Activated naive CD4-positive, alpha-beta T cell treated with anti-CD3 and anti-CD28 coated beads for 36 hours (primary cell): Measurements from ENCODE around the gene PITPNC1. TPM values are rescaled to one million over a fixed set of nuclear protein-coding genes. Genes with fewer than 3 reads are reported as not detected.

Experiments used
- CTCF ChIA-PET: fragments of 350-600 bp; sonication (Branson Sonifier 250); formaldehyde crosslinking; loops from one replicate; lab custom pipeline; 2021; ENCODE audit warnings: antibody characterized with exemption; lab: Charles Lee
- DNase-seq: peaks from one replicate; pipeline ENCODE4 v3.0.0-alpha.2; 2020
- H3K27ac Mint-ChIP-seq: one replicate; pipeline ENCODE4 v1.8.0; 2021; ENCODE audit warnings: mild to moderate bottlenecking, mixed read lengths
- H3K27me3 Mint-ChIP-seq: one replicate; pipeline ENCODE4 v1.8.0; 2021; ENCODE audit warnings: low read depth, mixed read lengths
- H3K36me3 Mint-ChIP-seq: one replicate; pipeline ENCODE4 v1.8.0; 2021; ENCODE audit warnings: low read depth, mixed read lengths
- H3K4me1 Mint-ChIP-seq: one replicate; pipeline ENCODE4 v1.8.0; 2021; ENCODE audit warnings: low read depth, mixed read lengths
- H3K4me3 Mint-ChIP-seq: one replicate; pipeline ENCODE4 v1.8.0; 2021; ENCODE audit warnings: mild to moderate bottlenecking, moderate library complexity, mixed read lengths
- H3K9me3 Mint-ChIP-seq: one replicate; pipeline ENCODE4 v1.8.0; 2021; ENCODE audit warnings: mixed read lengths
- intact Hi-C: fragments of 100-400 bp; cut with micrococcal nuclease; formaldehyde crosslinking; loops from one replicate; pipeline ENCODE4 v1.15.1; 2023
- total RNA-seq, 2 experiments: library from RNA; stranded (reverse); gene quantifications; one replicate each; pipeline ENCODE4 v1.2.3, GENCODE V29; 2021

The PITPNC1 gene
- total RNA-seq, 2 experiments from 2014 or later = 58.7 to 60.0 TPM

DNA sequence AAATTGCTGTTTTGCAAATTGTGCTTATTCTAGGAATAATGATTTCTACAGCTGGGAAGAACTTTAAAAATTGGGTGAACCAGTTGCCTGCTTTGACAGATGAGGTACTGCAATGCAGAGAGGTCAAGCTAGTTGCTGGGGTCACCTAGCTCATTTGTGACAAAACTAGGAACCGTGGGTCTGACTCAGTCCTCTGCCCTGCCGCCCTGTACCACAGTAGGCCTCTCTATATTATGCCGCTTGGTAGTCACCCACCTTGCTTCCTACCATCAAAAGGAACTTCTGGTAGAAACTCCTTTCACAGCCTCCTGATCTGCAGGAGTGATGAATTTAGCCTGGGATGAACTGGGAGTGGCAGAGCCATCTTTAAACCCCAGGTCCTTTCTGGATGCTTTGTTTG is 105.7 kb downstream of the PITPNC1 start:
- Mint-ChIP-seq H3K36me3 (no peaks in the 10 kb centered on the region), H3K27me3 (no peaks in the 10 kb centered on the region), H3K4me3 (no peak overlapping the region), H3K9me3 (no peaks in the 10 kb centered on the region), H3K27ac (peak overlapping the region; percentile 85), H3K4me1 (peaks cover 83% of the 10 kb centered on the region)
- CTCF ChIA-PET = interaction anchor here (0.9 to 13.8 kb wide), 5 partner anchors 38 to 105 kb away, joined by 3 to 245 read pairs (median 4); partner anchors contain the start of gene PITPNC1
- intact Hi-C loops = no loop called here
- no peak for DNase-seq

DNA sequence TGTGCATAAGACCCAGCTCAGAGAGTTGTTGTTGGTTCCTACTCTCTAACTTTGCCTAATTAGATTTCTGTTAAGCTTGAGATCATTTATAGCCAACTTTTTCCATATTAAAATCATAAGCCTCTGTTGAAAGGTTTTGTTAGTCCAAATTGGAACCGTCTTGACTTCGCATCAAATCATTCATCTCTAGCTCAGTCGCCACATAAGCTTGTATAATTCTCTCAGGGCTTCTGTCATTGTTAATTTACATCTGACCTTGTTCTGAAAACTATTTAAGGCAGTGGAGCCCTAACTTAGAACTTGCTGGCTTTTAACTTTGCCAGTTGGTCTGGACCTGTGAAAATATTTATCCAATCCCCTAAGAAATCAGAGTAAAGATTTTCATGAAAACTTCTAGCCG is 107.2 kb downstream of the PITPNC1 start:
- Mint-ChIP-seq H3K27ac (no peak overlapping the region), H3K27me3 (no peaks in the 10 kb centered on the region), H3K36me3 (peaks cover 2% of the 10 kb centered on the region), H3K4me3 (no peak overlapping the region), H3K9me3 (no peaks in the 10 kb centered on the region), H3K4me1 (peaks cover 76% of the 10 kb centered on the region)
- CTCF ChIA-PET = interaction anchor here (0.7 to 13.8 kb wide), 3 partner anchors 90 to 106 kb away, joined by 3 to 245 read pairs (median 12); partner anchors contain the start of gene PITPNC1
- intact Hi-C loops = no loop called here
- no peak for DNase-seq

DNA sequence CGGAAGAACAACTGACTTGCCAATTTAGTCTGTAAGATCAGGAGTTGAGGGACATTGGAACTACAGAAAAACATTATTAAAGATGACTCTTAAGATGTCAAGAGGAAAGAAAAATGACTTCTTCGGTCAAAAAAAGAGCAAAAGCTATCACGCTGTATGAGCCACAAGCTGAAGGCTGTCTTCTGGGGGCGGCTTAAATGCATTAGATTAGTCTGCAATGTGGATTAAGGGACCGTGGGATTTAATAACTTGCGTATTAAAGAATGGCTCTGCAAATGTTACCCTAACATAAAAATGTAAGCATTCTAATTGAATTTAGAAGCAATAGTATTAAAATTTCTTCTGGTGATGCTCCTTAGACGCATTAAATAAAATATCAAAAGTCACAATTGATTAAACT is 108.6 kb downstream of the PITPNC1 start:
- CTCF ChIA-PET = interaction anchor here (1.2 kb wide), 1 partner anchor 10 kb away, joined by 4 read pairs; no protein-coding TSS in a partner anchor
- H3K27me3 Mint-ChIP-seq = no peaks in the 10 kb centered on the region
- no peak overlapping the region for H3K27ac Mint-ChIP-seq
- peaks cover 4% of the 10 kb centered on the region for H3K36me3 Mint-ChIP-seq
- H3K9me3 Mint-ChIP-seq = no peaks in the 10 kb centered on the region
- peaks cover 75% of the 10 kb centered on the region for H3K4me1 Mint-ChIP-seq
- no peak overlapping the region for H3K4me3 Mint-ChIP-seq
- DNase-seq = no peak
- intact Hi-C loops = no loop called here

DNA sequence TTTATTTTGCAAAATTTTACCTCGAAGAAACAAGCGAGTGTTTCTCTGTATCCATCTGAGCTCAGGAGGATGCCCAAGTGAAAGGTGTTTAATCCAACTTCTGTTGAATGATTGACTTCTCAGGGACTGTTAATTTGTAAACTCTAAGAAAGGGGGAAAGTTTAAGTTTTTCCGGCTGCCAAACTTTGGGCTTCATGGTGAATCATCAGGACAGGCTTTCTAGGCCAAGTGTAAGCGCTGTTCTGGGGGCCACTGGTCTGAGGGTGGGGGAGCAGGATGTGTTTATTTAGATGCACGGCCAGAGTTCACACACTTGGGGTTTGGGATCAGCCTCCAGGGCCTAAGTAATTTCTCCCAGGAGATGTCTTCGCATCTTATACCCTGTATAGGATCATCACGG is 110.4 kb downstream of the PITPNC1 start:
- Mint-ChIP-seq H3K27ac (no peak overlapping the region), H3K27me3 (no peaks in the 10 kb centered on the region), H3K4me3 (no peak overlapping the region), H3K4me1 (peaks cover 76% of the 10 kb centered on the region), H3K36me3 (peaks cover 4% of the 10 kb centered on the region), H3K9me3 (no peaks in the 10 kb centered on the region)
- intact Hi-C loops = no loop called here
- DNase-seq = no peak
- CTCF ChIA-PET = interaction anchor here (0.6 to 0.8 kb wide), 2 partner anchors 12 to 90 kb away, joined by 3 to 5 read pairs; no protein-coding TSS in a partner anchor

DNA sequence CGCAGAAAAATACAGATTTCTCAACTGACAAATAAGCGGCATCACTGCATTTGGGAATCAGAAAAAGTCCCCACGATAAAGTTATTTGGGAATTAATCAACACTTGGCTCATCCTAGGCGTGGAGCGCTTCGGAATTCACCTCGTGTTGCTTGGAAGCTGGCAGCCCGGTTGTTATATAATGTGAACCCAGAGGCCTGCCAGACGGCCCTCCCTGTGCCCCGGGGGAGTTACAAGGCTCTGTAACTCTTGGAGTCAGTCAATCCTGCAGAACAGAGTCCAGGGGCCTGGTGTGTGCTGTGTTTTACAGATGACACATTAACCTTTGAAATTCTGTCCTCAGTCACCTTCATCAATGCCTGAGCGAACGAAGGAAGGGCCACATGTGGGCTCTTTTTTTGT is 111.1 kb downstream of the PITPNC1 start:
- Mint-ChIP-seq H3K27me3 (no peaks in the 10 kb centered on the region), H3K27ac (no peak overlapping the region), H3K9me3 (no peaks in the 10 kb centered on the region), H3K36me3 (peaks cover 4% of the 10 kb centered on the region), H3K4me3 (no peak overlapping the region), H3K4me1 (peaks cover 74% of the 10 kb centered on the region)
- intact Hi-C loops = no loop called here
- DNase-seq = no peak
- CTCF ChIA-PET = no interaction called here

DNA sequence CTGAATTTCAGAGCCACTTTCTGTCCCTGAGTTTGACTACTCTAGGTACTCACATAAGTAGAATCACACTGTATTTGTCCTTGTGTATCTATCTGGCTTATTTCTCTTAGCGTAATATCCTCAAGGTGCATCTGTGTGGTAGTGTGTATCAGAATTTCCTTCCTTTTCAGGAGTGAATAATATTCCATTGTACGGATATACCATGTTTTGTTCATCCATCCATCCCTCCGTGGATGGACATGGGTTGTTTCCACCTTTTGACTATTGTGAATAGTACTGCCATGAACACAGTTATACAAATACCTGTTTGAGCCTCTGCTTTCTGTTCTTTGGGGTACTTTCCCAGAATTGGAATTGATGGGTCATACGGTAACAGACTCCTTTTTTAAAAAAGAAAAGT is 111.7 kb downstream of the PITPNC1 start:
- intact Hi-C loops = no loop called here
- H3K9me3 Mint-ChIP-seq = no peaks in the 10 kb centered on the region
- no peaks in the 10 kb centered on the region for H3K27me3 Mint-ChIP-seq
- H3K27ac Mint-ChIP-seq = no peak overlapping the region
- peaks cover 4% of the 10 kb centered on the region for H3K36me3 Mint-ChIP-seq
- DNase-seq = no peak
- peaks cover 76% of the 10 kb centered on the region for H3K4me1 Mint-ChIP-seq
- H3K4me3 Mint-ChIP-seq = no peak overlapping the region
- CTCF ChIA-PET = no interaction called here

DNA sequence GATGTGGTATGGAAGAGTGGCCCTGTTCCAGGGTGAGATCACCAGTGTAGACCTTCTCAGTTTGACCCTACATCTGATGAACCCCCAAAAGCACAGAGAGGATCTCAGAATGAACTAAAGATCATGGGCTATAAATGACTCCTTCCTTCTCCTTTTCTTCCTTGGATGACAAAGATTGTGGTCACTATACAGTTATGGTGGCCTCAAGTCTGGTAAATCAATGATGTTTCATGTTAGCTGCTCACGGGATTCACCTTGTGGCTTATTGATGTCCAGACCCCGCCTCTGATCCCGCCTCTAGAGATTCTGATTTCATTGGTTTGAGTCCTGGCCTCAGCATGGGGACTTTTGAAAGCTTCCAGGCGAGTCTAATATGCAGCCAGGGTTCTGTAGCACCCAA is 112.2 kb downstream of the PITPNC1 start:
- peak; percentile 57 for DNase-seq
- H3K27me3 Mint-ChIP-seq = no peaks in the 10 kb centered on the region
- no peaks in the 10 kb centered on the region for H3K9me3 Mint-ChIP-seq
- peaks cover 76% of the 10 kb centered on the region for H3K4me1 Mint-ChIP-seq
- no peak overlapping the region for H3K27ac Mint-ChIP-seq
- intact Hi-C loops = no loop called here
- CTCF ChIA-PET = no interaction called here
- H3K36me3 Mint-ChIP-seq = peaks cover 4% of the 10 kb centered on the region
- H3K4me3 Mint-ChIP-seq = no peak overlapping the region

DNA sequence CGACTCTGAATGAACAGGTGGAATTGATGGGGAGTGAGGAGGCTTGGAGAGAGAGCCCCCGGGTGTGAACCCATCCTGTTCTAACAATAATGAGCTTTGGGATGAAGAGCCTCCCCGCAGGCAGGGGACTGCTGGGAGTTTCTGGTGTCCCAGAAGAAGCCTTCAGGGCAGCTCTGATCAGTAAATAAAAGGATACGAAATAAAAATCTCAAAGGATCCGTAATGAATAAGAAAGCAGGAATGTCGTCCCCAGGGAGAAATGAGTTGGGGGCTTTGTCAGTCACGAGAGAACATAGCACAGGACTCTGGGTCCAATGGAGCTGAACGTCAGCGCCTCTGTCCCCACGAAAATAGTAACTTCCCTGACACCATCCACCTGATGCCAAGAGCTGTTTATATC is 113.4 kb downstream of the PITPNC1 start:
- Mint-ChIP-seq H3K27me3 (no peaks in the 10 kb centered on the region), H3K27ac (no peak overlapping the region)
- intact Hi-C loops = no loop called here

DNA sequence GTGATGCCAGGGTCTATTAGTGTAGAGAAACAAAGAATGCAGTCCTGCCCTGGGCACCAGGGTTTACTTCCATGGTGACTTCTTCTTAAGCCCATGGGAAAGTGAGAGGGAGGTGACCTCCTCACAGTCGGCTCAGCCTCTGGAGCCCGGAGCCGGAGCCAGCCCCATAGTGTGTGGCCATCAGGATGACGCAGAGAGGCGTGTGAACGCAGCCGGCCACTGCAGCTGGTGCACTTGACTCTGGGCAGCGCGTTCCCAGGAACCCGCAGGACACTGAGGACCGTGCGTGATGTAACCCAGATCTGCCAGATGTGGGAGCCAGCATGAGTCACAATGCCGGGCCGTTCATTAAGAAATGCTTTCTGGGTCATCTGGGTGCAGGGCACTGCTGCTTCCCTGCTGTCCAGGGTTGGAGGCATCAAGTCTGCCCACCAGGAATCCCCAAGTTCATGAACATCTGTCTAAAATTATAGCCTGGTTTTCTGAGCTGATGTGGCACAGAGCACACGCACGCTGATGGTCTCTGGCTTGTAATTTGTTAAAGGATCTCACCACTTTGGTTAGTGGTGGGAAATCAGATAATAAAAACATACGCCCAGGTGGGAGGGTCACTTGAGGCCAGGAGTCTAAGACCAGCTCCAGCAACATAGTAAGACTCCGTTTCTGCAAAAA is 114.1 kb downstream of the PITPNC1 start:
- H3K27me3 Mint-ChIP-seq = no peaks in the 10 kb centered on the region
- CTCF ChIA-PET = interaction anchor here (0.6 to 1.1 kb wide), 3 partner anchors 16 to 116 kb away, joined by 3 read pairs; no protein-coding TSS in a partner anchor
- H3K4me1 Mint-ChIP-seq = peaks cover 74% of the 10 kb centered on the region
- intact Hi-C loops = no loop called here
- H3K4me3 Mint-ChIP-seq = no peak overlapping the region
- peaks cover 7% of the 10 kb centered on the region for H3K36me3 Mint-ChIP-seq
- no peak overlapping the region for H3K27ac Mint-ChIP-seq
- H3K9me3 Mint-ChIP-seq = peaks cover 3% of the 10 kb centered on the region
- no peak for DNase-seq

More for the DNA sequence above, 113.4 kb downstream of the PITPNC1 start:
- Mint-ChIP-seq H3K36me3 (peaks cover 6% of the 10 kb centered on the region), H3K4me3 (no peak overlapping the region), H3K9me3 (peaks cover 1% of the 10 kb centered on the region), H3K4me1 (peaks cover 71% of the 10 kb centered on the region)
- CTCF ChIA-PET = interaction anchor here (0.6 to 1.1 kb wide), 4 partner anchors 15 to 116 kb away, joined by 3 to 6 read pairs (median 3); no protein-coding TSS in a partner anchor
- DNase-seq = no peak

DNA sequence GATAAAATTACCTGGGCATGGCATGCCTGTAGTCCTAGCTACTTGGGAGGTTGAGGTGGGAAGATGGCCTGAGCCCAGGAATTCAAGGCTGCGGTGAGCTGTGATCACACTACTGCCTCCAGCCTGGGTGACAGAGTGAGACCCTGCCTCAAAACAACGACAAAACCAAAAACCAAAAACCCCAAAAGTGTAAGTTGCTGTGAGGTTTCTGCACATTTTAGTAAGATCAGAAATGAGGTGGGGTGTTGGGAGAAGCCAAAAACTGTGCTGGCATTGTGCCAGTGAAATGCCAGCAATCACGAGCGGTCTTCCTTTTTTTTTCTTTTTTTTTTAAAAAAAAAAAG is 114.6 kb downstream of the PITPNC1 start:
- Mint-ChIP-seq H3K27me3 (no peaks in the 10 kb centered on the region), H3K27ac (no peak overlapping the region), H3K4me1 (peaks cover 73% of the 10 kb centered on the region), H3K4me3 (no peak overlapping the region), H3K9me3 (peaks cover 3% of the 10 kb centered on the region), H3K36me3 (peaks cover 8% of the 10 kb centered on the region)
- intact Hi-C loops = no loop called here
- CTCF ChIA-PET = interaction anchor here (0.7 kb wide), 1 partner anchor 17 kb away, joined by 3 read pairs; no protein-coding TSS in a partner anchor
- DNase-seq = no peak

DNA sequence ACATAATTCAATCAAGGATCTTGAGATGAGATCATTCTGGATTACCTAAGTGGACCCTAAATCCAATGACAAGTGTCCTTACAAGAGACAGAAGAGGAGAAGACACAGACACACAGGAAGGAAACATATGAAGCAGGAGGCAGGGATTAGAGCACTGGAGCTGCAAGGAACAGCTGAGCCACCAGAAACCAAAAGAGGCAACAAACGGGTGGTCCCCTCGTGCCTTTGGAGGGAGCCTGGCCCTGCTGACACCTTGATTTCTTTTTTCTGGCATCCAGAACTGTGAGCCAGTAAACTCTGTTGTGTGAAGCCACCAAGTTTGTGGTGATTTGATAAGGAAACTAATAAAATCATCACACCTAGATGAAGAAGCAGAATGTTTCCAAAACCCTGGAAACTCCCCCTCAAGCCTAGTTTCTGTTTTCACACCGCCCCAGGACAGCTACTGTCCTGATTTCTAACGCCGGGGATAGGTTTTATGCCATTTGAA is 115.2 kb downstream of the PITPNC1 start:
- no peaks in the 10 kb centered on the region for H3K27me3 Mint-ChIP-seq
- peaks cover 8% of the 10 kb centered on the region for H3K36me3 Mint-ChIP-seq
- peaks cover 69% of the 10 kb centered on the region for H3K4me1 Mint-ChIP-seq
- H3K4me3 Mint-ChIP-seq = no peak overlapping the region
- H3K27ac Mint-ChIP-seq = no peak overlapping the region
- CTCF ChIA-PET = interaction anchor here (0.6 kb wide), 1 partner anchor 112 kb away, joined by 4 read pairs; no protein-coding TSS in a partner anchor
- intact Hi-C loops = no loop called here
- H3K9me3 Mint-ChIP-seq = peaks cover 3% of the 10 kb centered on the region
- no peak for DNase-seq

DNA sequence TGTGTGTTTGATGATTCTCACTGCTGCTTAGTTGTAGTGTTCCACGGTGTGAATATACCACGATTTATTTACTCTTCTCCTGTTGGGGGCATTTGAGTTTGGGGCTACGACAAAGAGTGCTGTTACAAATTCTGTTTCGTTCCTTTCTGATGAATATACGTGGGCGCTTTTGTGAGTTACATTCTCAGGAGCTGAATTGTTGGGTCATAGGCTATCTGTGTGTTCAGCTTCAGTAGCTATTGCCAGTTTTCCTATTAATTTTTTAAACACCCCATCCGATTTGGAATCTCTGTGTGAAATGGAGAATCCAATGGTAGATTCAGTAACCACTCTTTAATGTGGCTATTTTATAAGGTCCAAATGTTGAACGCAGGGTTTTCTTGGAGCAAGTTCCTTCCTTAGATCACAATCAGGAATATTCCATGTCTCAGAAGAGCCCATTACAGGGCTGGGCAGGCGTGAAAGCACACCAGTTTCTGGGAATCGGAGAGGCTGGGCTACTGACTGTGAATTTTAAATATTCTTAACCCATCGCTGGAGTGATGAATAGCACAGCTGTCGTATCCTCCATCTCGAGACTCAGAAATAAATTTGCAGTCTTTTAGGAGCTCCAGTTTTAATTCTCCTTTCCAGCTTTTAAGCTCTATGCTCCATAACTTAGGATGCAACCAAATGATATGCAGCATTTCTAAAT is 115.9 kb downstream of the PITPNC1 start:
- peaks cover 64% of the 10 kb centered on the region for H3K4me1 Mint-ChIP-seq
- CTCF ChIA-PET = interaction anchor here (0.5 to 1.3 kb wide), 3 partner anchors 113 to 114 kb away, joined by 4 read pairs; no protein-coding TSS in a partner anchor
- peaks cover 8% of the 10 kb centered on the region for H3K36me3 Mint-ChIP-seq
- intact Hi-C loops = no loop called here
- no peak overlapping the region for H3K4me3 Mint-ChIP-seq
- no peak overlapping the region for H3K27ac Mint-ChIP-seq
- no peak for DNase-seq
- H3K9me3 Mint-ChIP-seq = peaks cover 3% of the 10 kb centered on the region
- H3K27me3 Mint-ChIP-seq = no peaks in the 10 kb centered on the region
